HG03378 (cell line): ENCODE results near the gene CDCA3.
"Not testable (repeated sequence)": the region's sequence is repeated elsewhere in the genome, so short reads cannot be mapped to it uniquely, and the experiment has no call there.

Source experiments
- ATAC-seq: cut with Tn5 transposase; IDR thresholded peaks from one replicate; pipeline ENCODE4 v1.9.1; 2021; ENCODE audit warnings: mild to moderate bottlenecking, moderate library complexity; ENCODE audit not compliant: unreplicated experiment

CDCA3 gene

GRCh38 chr12:6851153-6851920, at the start of gene CDCA3:
CDCA3 (minus strand) TSS chr12:6851286; CDS start chr12:6850952, 334 bp downstream.
- ATAC-seq = peak; percentile 58

- ATAC-seq = no peak
These were observed 48.9 kb upstream of the CDCA3 start for GRCh38 chr12:6899837-6900519.

- ATAC-seq = no peak
These were observed 48.3 kb upstream of the CDCA3 start for GRCh38 chr12:6899427-6899826.

GRCh38 chr12:6896846-6897435, 45.9 kb upstream of the CDCA3 start:
- ATAC-seq = no peak

- ATAC-seq = no peak
These were observed 43.2 kb upstream of the CDCA3 start for GRCh38 chr12:6894321-6894720.

- not testable (repeated sequence) for ATAC-seq
These were observed 41.6 kb upstream of the CDCA3 start for GRCh38 chr12:6892683-6893082.

GRCh38 chr12:6891646-6892001, 40.5 kb upstream of the CDCA3 start:
- ATAC-seq = no peak

GRCh38 chr12:6890789-6891645, 39.9 kb upstream of the CDCA3 start:
- ATAC-seq = peak; percentile 81

- ATAC-seq = not testable (repeated sequence)
These were observed 38.9 kb upstream of the CDCA3 start for GRCh38 chr12:6889775-6890573.

- not testable (repeated sequence) for ATAC-seq
These were observed 37.7 kb upstream of the CDCA3 start for GRCh38 chr12:6888794-6889193.

GRCh38 chr12:6888360-6888759, 37.3 kb upstream of the CDCA3 start:
- no peak for ATAC-seq

GRCh38 chr12:6887460-6887859, 36.4 kb upstream of the CDCA3 start:
- no peak for ATAC-seq

GRCh38 chr12:6886206-6886999, 35.3 kb upstream of the CDCA3 start:
- ATAC-seq = not testable (repeated sequence)

GRCh38 chr12:6884539-6884938, 33.5 kb upstream of the CDCA3 start:
- no peak for ATAC-seq

GRCh38 chr12:6883683-6884082, 32.6 kb upstream of the CDCA3 start:
- ATAC-seq = no peak

GRCh38 chr12:6883252-6883651, 32.2 kb upstream of the CDCA3 start:
- ATAC-seq = no peak

GRCh38 chr12:6879824-6880223, 28.7 kb upstream of the CDCA3 start:
- not testable (repeated sequence) for ATAC-seq

- ATAC-seq = not testable (repeated sequence)
These were observed 22.9 kb upstream of the CDCA3 start for GRCh38 chr12:6874015-6874368.
